ENCODE measurements around the gene LMNB1.

Gene LMNB1

GRCh38 chr5:126863402-126863801 is 86.5 kb downstream of the LMNB1 start:
- Histone ChIP-seq H3K4me2 (ENCODE audit: low read length) (no peak overlapping the region), H3K4me1 (no peaks in the 10 kb centered on the region), H3K27ac (no peak overlapping the region), H3K79me2 (no peaks in the 10 kb centered on the region), H2AFZ (no peak overlapping the region), H3K9ac (no peak overlapping the region), H3K4me3 (ENCODE audit: low read depth, low read length) (no peak overlapping the region), H3K36me3 (ENCODE audit: control insufficient read depth, insufficient read depth, low read length) (no peaks in the 10 kb centered on the region), H3K27me3 (ENCODE audit: control insufficient read depth, insufficient read depth, low read length) (no peaks in the 10 kb centered on the region), H3K9me3 (ENCODE audit: control insufficient read depth, low read length) (no peaks in the 10 kb centered on the region)
- no peak for TF ChIP-seq CTCF (IDR thresholded peaks at IDR 0.05)

- H3K27ac ChIP-seq: no peak overlapping the region
- no peak overlapping the region for H2AFZ ChIP-seq
- H3K4me3 ChIP-seq (ENCODE audit: low read depth, low read length): no peak overlapping the region
- no peaks in the 10 kb centered on the region for H3K4me1 ChIP-seq
- no peak for TF ChIP-seq CTCF (IDR thresholded peaks at IDR 0.05)
- no peak overlapping the region for H3K9ac ChIP-seq
- H3K79me2 ChIP-seq: no peaks in the 10 kb centered on the region
- no peaks in the 10 kb centered on the region for H3K9me3 ChIP-seq (ENCODE audit: control insufficient read depth, low read length)
- no peaks in the 10 kb centered on the region for H3K36me3 ChIP-seq (ENCODE audit: control insufficient read depth, insufficient read depth, low read length)
- H3K4me2 ChIP-seq (ENCODE audit: low read length): no peak overlapping the region
- H3K27me3 ChIP-seq (ENCODE audit: control insufficient read depth, insufficient read depth, low read length): no peaks in the 10 kb centered on the region
Measured at GRCh38 chr5:126864042-126864688, 87.2 kb downstream of the LMNB1 start.

- H3K79me2 ChIP-seq: no peaks in the 10 kb centered on the region
- no peak overlapping the region for H2AFZ ChIP-seq
- H3K27ac ChIP-seq: no peak overlapping the region
- no peaks in the 10 kb centered on the region for H3K4me1 ChIP-seq
- H3K36me3 ChIP-seq (ENCODE audit: control insufficient read depth, insufficient read depth, low read length): no peaks in the 10 kb centered on the region
- H3K4me3 ChIP-seq (ENCODE audit: low read depth, low read length): no peak overlapping the region
- TF ChIP-seq CTCF (IDR thresholded peaks at IDR 0.05): no peak
- H3K4me2 ChIP-seq (ENCODE audit: low read length): no peak overlapping the region
- no peaks in the 10 kb centered on the region for H3K9me3 ChIP-seq (ENCODE audit: control insufficient read depth, low read length)
- no peak overlapping the region for H3K9ac ChIP-seq
- H3K27me3 ChIP-seq (ENCODE audit: control insufficient read depth, insufficient read depth, low read length): no peaks in the 10 kb centered on the region
Measured at GRCh38 chr5:126865299-126865698, 88.4 kb downstream of the LMNB1 start.

- no peak for TF ChIP-seq CTCF (IDR thresholded peaks at IDR 0.05)
- Histone ChIP-seq H3K36me3 (ENCODE audit: control insufficient read depth, insufficient read depth, low read length) (no peaks in the 10 kb centered on the region), H3K27ac (no peak overlapping the region), H3K27me3 (ENCODE audit: control insufficient read depth, insufficient read depth, low read length) (no peaks in the 10 kb centered on the region), H3K4me3 (ENCODE audit: low read depth, low read length) (no peak overlapping the region), H3K79me2 (no peaks in the 10 kb centered on the region), H3K4me1 (no peaks in the 10 kb centered on the region), H3K4me2 (ENCODE audit: low read length) (no peak overlapping the region), H3K9me3 (ENCODE audit: control insufficient read depth, low read length) (no peaks in the 10 kb centered on the region), H3K9ac (no peak overlapping the region), H2AFZ (no peak overlapping the region)
Measured at GRCh38 chr5:126866851-126867636, 90.1 kb downstream of the LMNB1 start.
